BJ (cell line): ENCODE data around the gene LYRM4. TPM values are rescaled to one million over a fixed set of nuclear protein-coding genes. Genes with fewer than 3 reads are reported as not detected.

ENCODE experiments used
- CTCF ChIA-PET: fragments of 350-600 bp; formaldehyde crosslinking; extraction: SDS; loops from one replicate; lab custom pipeline; 2021; ENCODE audit warnings: antibody characterized with exemption, inconsistent platforms; lab: Yijun Ruan, JAX
- POLR2A ChIA-PET: fragments of 300-600 bp; sonication (Branson Sonifier 250); formaldehyde crosslinking; extraction: SDS; loops from one replicate; lab custom pipeline; 2021; ENCODE audit warnings: antibody characterized with exemption; lab: Charles Lee
- DNase-seq: peaks from one replicate; pipeline ENCODE4 v3.0.0-alpha.2; 2011; ENCODE audit warnings: low read depth
- H3K27me3 ChIP-seq: 2 replicates; pipeline ENCODE4 v1.6.0; 2011; ENCODE audit warnings: low read length; ENCODE audit not compliant: control insufficient read depth, insufficient read depth
- H3K36me3 ChIP-seq: 2 replicates; pipeline ENCODE4 v1.5.1; 2011; ENCODE audit warnings: low read length; ENCODE audit not compliant: control insufficient read depth, insufficient read depth
- H3K4me3 ChIP-seq: 2 replicates; pipeline ENCODE4 v1.5.1; 2011; ENCODE audit warnings: low read depth, mild to moderate bottlenecking, control low read depth, low read length
- CTCF ChIP-seq: IDR thresholded peaks from 2 replicates; pipeline ENCODE4 v1.5.1; 2011; ENCODE audit warnings: low read depth, mild to moderate bottlenecking, control low read depth, inconsistent platforms, low read length, moderate library complexity; ENCODE audit not compliant: insufficient read depth
- polyA plus RNA-seq: library from polyadenylated mRNA; depleted of rRNA; stranded (reverse); fragments of >200 nt; gene quantifications from 2 replicates; pipeline ENCODE4 v1.2.3, GENCODE V29; 2011

LYRM4 gene
- polyA plus RNA-seq, 1 experiment: 29.0 TPM

DNA sequence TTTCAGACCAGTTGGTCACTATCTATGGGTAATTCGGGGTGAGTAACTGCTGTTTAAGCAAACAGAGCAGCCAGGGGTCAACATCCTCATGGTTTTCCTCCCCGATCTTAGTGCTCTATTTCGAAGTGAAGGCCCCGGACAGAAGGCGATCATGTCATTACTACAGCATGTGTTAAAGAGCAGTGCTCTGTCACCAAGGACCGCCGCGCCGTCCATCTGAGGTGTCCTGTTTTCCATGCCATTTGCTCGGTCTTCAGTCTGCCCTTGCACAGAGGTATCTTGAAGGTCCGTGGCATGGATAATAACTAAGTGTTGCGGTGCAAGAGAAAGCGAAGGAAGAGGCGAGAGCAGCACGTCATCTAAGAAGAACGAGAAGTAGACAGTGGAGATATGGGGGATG lies 150.5 kb downstream of the LYRM4 start:
- CTCF ChIA-PET: no interaction called here

GRCh38 chr6:5109436-5109835 lies 151.3 kb downstream of the LYRM4 start:
- Histone ChIP-seq H3K27me3 (no peaks in the 10 kb centered on the region), H3K36me3 (no peaks in the 10 kb centered on the region; the same call in 1 of the 2 replicates), H3K4me3 (no peak overlapping the region)
- POLR2A ChIA-PET: no interaction called here
- no peak for DNase-seq
- CTCF ChIA-PET: no interaction called here
- no peak for TF ChIP-seq CTCF

More for the DNA sequence above, 150.5 kb downstream of the LYRM4 start:
- Histone ChIP-seq H3K36me3 (no peaks in the 10 kb centered on the region; the same call in 1 of the 2 replicates), H3K27me3 (no peaks in the 10 kb centered on the region), H3K4me3 (no peak overlapping the region)
- DNase-seq: no peak
- POLR2A ChIA-PET: no interaction called here
- no peak for TF ChIP-seq CTCF

- ChIA-PET POLR2A (no interaction called here), CTCF (no interaction called here)
- TF ChIP-seq CTCF: no peak
- no peaks in the 10 kb centered on the region for H3K27me3 ChIP-seq
- no peak for DNase-seq
- H3K4me3 ChIP-seq: no peak overlapping the region
- no peaks in the 10 kb centered on the region; the same call in 1 of the 2 replicates for H3K36me3 ChIP-seq
Observed at GRCh38 chr6:5108536-5109150, 152.1 kb downstream of the LYRM4 start.

- no peak for TF ChIP-seq CTCF
- Histone ChIP-seq H3K36me3 (no peaks in the 10 kb centered on the region; the same call in 1 of the 2 replicates), H3K27me3 (no peaks in the 10 kb centered on the region), H3K4me3 (no peak overlapping the region)
- CTCF ChIA-PET: no interaction called here
- POLR2A ChIA-PET: no interaction called here
- DNase-seq: no peak
Observed at GRCh38 chr6:5108068-5108467, 152.7 kb downstream of the LYRM4 start.

DNA sequence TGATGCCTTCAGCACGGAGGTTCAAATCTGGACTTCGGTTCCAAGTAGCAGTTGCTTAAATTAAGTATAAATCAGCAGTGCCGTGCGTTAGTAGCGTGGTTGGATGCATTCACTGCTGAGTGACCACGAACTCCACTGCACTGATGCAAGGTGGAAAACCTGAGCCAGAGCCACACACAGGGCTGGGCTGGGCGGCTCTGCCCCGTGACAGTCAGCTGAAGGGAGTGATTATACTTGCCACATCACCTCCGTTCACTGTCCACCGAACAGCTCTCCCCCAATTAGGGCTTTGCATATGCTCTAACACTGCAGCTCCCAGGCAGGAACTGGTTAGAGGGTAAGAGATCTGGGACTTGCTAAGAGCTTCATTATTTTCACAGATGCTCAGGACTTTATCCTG lies 153.4 kb downstream of the LYRM4 start:
- H3K4me3 ChIP-seq: no peak overlapping the region
- DNase-seq: no peak
- H3K36me3 ChIP-seq: no peaks in the 10 kb centered on the region; the same call in 1 of the 2 replicates
- POLR2A ChIA-PET: no interaction called here
- no peaks in the 10 kb centered on the region for H3K27me3 ChIP-seq
- CTCF ChIA-PET: no interaction called here
- no peak for TF ChIP-seq CTCF
